H1 (cell line): ENCODE measurements around the gene SEPTIN2. TPM values are rescaled to one million over a fixed set of nuclear protein-coding genes. Genes with fewer than 3 reads are reported as not detected.

ENCODE experiments used
- CHD7 ChIP-seq: fragments of 300-600 bp; sonication (generic); IDR thresholded peaks from 2 replicates; pipeline ENCODE4 v1.7.1; 2012; ENCODE audit warnings: low read length, moderate library complexity, mild to moderate bottlenecking, inconsistent platforms; ENCODE audit not compliant: insufficient replicate concordance
- GTF2F1 ChIP-seq: IDR thresholded peaks from 2 replicates; pipeline ENCODE4 v1.6.1; 2012; ENCODE audit warnings: low read depth, low read length, improper control_type of control experiment, borderline replicate concordance
- polyA plus RNA-seq, 7 experiments: library from polyadenylated mRNA; depleted of rRNA in 3 of 7; stranded (reverse) in 5 of 7; unstranded in 2 of 7; fragments of >200 nt in 5 of 7; fragments of 200-250 nt in 2 of 7; gene quantifications; 1 replicate in 5 of 7; 2 replicates in 1 of 7; 4 replicates in 1 of 7; pipeline versions ENCODE4 v1.2.1 to v1.2.3, GENCODE V29; 2011 to 2013; ENCODE audit warnings: missing spikeins in 2 of 7, mixed read lengths in 2 of 7
- total RNA-seq: library from RNA; stranded (reverse); fragmentation: NEBNext Ultra II Directional; extraction: Animal tissue kit (Norgen Biotek cat#: 25700); gene quantifications from 2 replicates; pipeline ENCODE4 v1.2.1, GENCODE V29; 2021

SEPTIN2 gene
- total and polyA plus RNA-seq, 2 of the 8 experiments (the other 6 are each of a cell fraction or from before 2014, with no cell fraction given) = 392 to 650 TPM

- TF ChIP-seq CHD7 = no peak
- no peak for TF ChIP-seq GTF2F1
These were observed 6.0 kb upstream of the SEPTIN2 start (continued) for GRCh38 chr2:241309684-241310117.
